SK-N-SH treated with all-trans-retinoic acid at 6 μM for 48 hours (cell line): ENCODE results near the gene ZNF844.

Experiments used
- ATAC-seq: fragments of 200-7000 bp; cut with Tn5 transposase; 3 replicates; pipeline ENCODE4 v1.9.1; 2020; ENCODE audit warnings: mild to moderate bottlenecking, moderate library complexity
- ARNTL ChIP-seq: fragments of 450-650 bp; formaldehyde crosslinking; IDR thresholded peaks from 2 replicates; pipeline ENCODE4 v1.5.0; 2020; ENCODE audit warnings: low read depth, mild to moderate bottlenecking, moderate library complexity, borderline replicate concordance
- BACH2 ChIP-seq: fragments of 250-450 bp; sonication (Bioruptor Pico); IDR thresholded peaks from 2 replicates; pipeline ENCODE4 v1.9.0; 2021; ENCODE audit warnings: mild to moderate bottlenecking, borderline replicate concordance
- CSDC2 ChIP-seq: fragments of 250-450 bp; sonication (Bioruptor Pico); IDR thresholded peaks from 2 replicates; pipeline ENCODE4 v1.5.0; 2020; ENCODE audit warnings: mild to moderate bottlenecking, moderate library complexity
- ESRRG ChIP-seq: fragments of 250-450 bp; sonication (Bioruptor Pico); IDR thresholded peaks from 2 replicates; pipeline ENCODE4 v1.6.1; 2021; ENCODE audit warnings: mild to moderate bottlenecking
- ISL1 ChIP-seq: fragments of 250-450 bp; sonication (Bioruptor Pico); IDR thresholded peaks from 2 replicates; pipeline ENCODE4 v2.1.2; 2022; ENCODE audit warnings: mild to moderate bottlenecking, moderate library complexity
- PPARA ChIP-seq: fragments of 250-450 bp; sonication (Bioruptor Pico); IDR thresholded peaks from 2 replicates; pipeline ENCODE4 v1.5.0; 2020; ENCODE audit warnings: mild to moderate bottlenecking, borderline replicate concordance
- SNAI2 ChIP-seq: fragments of 250-450 bp; sonication (Bioruptor Pico); IDR thresholded peaks from 2 replicates; pipeline ENCODE4 v1.5.0; 2020; ENCODE audit warnings: mild to moderate bottlenecking, moderate library complexity
- TCF4 ChIP-seq: fragments of 250-450 bp; sonication (Bioruptor Pico); IDR thresholded peaks from 2 replicates; pipeline ENCODE4 v1.8.0; 2021; ENCODE audit warnings: mild to moderate bottlenecking, moderate library complexity, borderline replicate concordance
- ZC3H10 ChIP-seq: fragments of 250-450 bp; sonication (Bioruptor Pico); IDR thresholded peaks from 2 replicates; pipeline ENCODE4 v1.5.1; 2021; ENCODE audit warnings: mild to moderate bottlenecking, moderate library complexity
- ZNF565 ChIP-seq: fragments of 450-650 bp; formaldehyde crosslinking; conservative IDR thresholded peaks from 2 replicates; pipeline ENCODE4 v1.5.0; 2020; ENCODE audit warnings: low read depth, mild to moderate bottlenecking, moderate library complexity
- ZNF70 ChIP-seq: fragments of 450-650 bp; formaldehyde crosslinking; IDR thresholded peaks from 2 replicates; pipeline ENCODE4 v1.5.0; 2020; ENCODE audit warnings: mild to moderate bottlenecking, moderate library complexity
- TF ChIP-seq, protein P1 (sequence below): fragments of 250-450 bp; sonication (Bioruptor Pico); IDR thresholded peaks from 2 replicates; pipeline ENCODE4 v1.5.1; 2021; ENCODE audit warnings: mild to moderate bottlenecking, moderate library complexity
- TF ChIP-seq, protein P2 (sequence below): fragments of 250-450 bp; sonication (Bioruptor Pico); IDR thresholded peaks from 2 replicates; pipeline ENCODE4 v1.8.0; 2020; ENCODE audit warnings: mild to moderate bottlenecking, moderate library complexity, borderline replicate concordance
- TF ChIP-seq, protein P3 (sequence below): fragments of 250-450 bp; sonication (Bioruptor Pico); IDR thresholded peaks from 2 replicates; pipeline ENCODE4 v1.8.0; 2021; ENCODE audit warnings: low read depth, mild to moderate bottlenecking, moderate library complexity, borderline replicate concordance
- TF ChIP-seq, protein P4 (sequence below): fragments of 250-450 bp; sonication (Bioruptor Pico); IDR thresholded peaks from 2 replicates; pipeline ENCODE4 v1.5.0; 2020; ENCODE audit warnings: mild to moderate bottlenecking, moderate library complexity

Gene ZNF844

DNA sequence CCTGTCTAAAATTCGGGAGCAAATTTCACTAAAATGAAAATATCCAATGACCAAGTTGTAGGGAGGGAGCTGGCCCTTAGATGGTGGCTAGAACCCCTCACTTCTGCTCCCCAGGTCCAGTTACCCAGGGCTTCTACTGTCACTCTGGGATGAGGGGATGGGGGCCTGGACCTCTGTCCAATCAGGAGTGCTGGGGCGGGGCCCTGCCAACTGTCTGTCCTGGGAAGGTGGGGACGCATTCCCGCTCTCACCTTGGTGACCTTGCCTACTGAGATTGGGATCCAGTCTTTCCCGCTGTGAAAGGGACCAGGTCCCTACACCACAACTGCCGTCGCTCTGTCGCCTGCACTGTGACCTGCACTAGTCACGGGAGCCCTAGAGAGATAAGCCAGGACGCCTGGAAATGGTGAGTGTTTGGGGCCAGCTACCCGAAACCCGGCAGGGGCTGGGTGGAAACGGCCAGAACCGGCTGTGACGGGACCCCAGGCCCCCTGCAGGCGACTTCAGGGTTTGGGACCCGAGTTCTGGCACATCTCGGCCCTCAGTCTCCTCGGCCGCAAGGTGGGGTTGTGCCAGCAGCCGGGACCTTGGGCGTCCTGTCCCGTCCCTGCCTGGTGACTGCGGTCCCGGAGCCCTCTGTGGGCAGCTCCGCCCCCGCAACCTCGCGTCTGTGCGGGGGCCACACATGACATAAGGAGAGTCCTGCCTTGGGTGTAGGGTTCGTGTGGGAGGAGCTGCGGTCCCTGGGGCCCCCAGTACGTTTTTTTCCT lies 52.9 kb downstream of the ZNF844 start (continued):
- TF ChIP-seq SNAI2 (CRISPR knock-in tag), result no peak
- TF ChIP-seq, protein P1, sequence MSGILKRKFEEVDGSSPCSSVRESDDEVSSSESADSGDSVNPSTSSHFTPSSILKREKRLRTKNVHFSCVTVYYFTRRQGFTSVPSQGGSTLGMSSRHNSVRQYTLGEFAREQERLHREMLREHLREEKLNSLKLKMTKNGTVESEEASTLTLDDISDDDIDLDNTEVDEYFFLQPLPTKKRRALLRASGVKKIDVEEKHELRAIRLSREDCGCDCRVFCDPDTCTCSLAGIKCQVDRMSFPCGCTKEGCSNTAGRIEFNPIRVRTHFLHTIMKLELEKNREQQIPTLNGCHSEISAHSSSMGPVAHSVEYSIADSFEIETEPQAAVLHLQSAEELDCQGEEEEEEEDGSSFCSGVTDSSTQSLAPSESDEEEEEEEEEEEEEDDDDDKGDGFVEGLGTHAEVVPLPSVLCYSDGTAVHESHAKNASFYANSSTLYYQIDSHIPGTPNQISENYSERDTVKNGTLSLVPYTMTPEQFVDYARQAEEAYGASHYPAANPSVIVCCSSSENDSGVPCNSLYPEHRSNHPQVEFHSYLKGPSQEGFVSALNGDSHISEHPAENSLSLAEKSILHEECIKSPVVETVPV (CRISPR knock-in tag), result no peak
- TF ChIP-seq PPARA, result no peak

DNA sequence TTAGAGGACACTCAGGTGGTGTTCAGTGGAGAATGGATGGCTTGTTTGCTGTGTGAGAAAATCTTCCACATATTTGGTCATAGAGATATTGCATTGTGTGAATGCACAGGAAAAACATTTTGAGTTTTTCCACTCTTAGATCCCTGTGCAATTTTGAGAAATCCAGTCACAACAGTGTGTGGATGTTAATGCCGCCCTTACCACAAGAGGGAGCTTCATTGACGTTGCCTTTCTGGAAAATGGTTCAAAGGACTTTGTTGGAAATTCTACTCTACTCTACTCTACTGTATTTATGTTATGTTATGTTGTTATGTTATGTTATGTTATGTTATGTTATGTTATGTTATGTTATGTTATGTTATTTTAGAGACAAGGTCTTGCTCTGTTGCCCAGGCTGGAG lies 62.2 kb downstream of the ZNF844 start:
- TF ChIP-seq ARNTL (CRISPR knock-in tag) (no peak), ZNF565 (no peak), ZNF70 (CRISPR knock-in tag) (no peak), ISL1 (CRISPR knock-in tag) (no peak), BACH2 (CRISPR knock-in tag) (no peak), PPARA (no peak), TCF4 (CRISPR knock-in tag) (no peak), SNAI2 (CRISPR knock-in tag) (no peak), ESRRG (CRISPR knock-in tag) (no peak), CSDC2 (CRISPR knock-in tag) (no peak), ZC3H10 (CRISPR knock-in tag) (no peak)
- TF ChIP-seq, protein P2, sequence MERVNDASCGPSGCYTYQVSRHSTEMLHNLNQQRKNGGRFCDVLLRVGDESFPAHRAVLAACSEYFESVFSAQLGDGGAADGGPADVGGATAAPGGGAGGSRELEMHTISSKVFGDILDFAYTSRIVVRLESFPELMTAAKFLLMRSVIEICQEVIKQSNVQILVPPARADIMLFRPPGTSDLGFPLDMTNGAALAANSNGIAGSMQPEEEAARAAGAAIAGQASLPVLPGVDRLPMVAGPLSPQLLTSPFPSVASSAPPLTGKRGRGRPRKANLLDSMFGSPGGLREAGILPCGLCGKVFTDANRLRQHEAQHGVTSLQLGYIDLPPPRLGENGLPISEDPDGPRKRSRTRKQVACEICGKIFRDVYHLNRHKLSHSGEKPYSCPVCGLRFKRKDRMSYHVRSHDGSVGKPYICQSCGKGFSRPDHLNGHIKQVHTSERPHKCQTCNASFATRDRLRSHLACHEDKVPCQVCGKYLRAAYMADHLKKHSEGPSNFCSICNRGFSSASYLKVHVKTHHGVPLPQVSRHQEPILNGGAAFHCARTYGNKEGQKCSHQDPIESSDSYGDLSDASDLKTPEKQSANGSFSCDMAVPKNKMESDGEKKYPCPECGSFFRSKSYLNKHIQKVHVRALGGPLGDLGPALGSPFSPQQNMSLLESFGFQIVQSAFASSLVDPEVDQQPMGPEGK, result no peak
- TF ChIP-seq, protein P3, sequence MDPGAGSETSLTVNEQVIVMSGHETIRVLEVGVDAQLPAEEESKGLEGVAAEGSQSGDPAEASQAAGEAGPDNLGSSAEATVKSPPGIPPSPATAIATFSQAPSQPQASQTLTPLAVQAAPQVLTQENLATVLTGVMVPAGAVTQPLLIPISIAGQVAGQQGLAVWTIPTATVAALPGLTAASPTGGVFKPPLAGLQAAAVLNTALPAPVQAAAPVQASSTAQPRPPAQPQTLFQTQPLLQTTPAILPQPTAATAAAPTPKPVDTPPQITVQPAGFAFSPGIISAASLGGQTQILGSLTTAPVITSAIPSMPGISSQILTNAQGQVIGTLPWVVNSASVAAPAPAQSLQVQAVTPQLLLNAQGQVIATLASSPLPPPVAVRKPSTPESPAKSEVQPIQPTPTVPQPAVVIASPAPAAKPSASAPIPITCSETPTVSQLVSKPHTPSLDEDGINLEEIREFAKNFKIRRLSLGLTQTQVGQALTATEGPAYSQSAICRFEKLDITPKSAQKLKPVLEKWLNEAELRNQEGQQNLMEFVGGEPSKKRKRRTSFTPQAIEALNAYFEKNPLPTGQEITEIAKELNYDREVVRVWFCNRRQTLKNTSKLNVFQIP (CRISPR knock-in tag), result no peak
- TF ChIP-seq, protein P1 (CRISPR knock-in tag), result no peak
- TF ChIP-seq, protein P4, sequence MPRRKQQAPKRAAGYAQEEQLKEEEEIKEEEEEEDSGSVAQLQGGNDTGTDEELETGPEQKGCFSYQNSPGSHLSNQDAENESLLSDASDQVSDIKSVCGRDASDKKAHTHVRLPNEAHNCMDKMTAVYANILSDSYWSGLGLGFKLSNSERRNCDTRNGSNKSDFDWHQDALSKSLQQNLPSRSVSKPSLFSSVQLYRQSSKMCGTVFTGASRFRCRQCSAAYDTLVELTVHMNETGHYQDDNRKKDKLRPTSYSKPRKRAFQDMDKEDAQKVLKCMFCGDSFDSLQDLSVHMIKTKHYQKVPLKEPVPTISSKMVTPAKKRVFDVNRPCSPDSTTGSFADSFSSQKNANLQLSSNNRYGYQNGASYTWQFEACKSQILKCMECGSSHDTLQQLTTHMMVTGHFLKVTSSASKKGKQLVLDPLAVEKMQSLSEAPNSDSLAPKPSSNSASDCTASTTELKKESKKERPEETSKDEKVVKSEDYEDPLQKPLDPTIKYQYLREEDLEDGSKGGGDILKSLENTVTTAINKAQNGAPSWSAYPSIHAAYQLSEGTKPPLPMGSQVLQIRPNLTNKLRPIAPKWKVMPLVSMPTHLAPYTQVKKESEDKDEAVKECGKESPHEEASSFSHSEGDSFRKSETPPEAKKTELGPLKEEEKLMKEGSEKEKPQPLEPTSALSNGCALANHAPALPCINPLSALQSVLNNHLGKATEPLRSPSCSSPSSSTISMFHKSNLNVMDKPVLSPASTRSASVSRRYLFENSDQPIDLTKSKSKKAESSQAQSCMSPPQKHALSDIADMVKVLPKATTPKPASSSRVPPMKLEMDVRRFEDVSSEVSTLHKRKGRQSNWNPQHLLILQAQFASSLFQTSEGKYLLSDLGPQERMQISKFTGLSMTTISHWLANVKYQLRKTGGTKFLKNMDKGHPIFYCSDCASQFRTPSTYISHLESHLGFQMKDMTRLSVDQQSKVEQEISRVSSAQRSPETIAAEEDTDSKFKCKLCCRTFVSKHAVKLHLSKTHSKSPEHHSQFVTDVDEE (CRISPR knock-in tag), result no peak
- ATAC-seq, result no peak
